Right cardiac atrium (tissue), 5 donors: ENCODE results near the gene STK35. TPM values are rescaled to one million over a fixed set of nuclear protein-coding genes. Genes with fewer than 3 reads are reported as not detected.

ENCODE experiments used
- ATAC-seq, 2 donors: fragments of 200-7000 bp; cut with Tn5 transposase; one replicate each; pipeline versions ENCODE4 v1.8.0 to v1.9.1; 2020; ENCODE audit warnings: moderate library complexity in 2 of 2, mild to moderate bottlenecking in 1 of 2
- DNase-seq, 3 donors: peaks; one replicate each; pipeline ENCODE4 v3.0.0-alpha.2; 2020
- H3K27ac ChIP-seq: one replicate; pipeline ENCODE4 v1.5.1; 2013; ENCODE audit warnings: mild to moderate bottlenecking, low read length, control low read depth, moderate library complexity
- H3K27me3 ChIP-seq: one replicate; pipeline ENCODE4 v1.6.1; 2013; ENCODE audit not compliant: control insufficient read depth, insufficient read depth
- H3K4me1 ChIP-seq: one replicate; pipeline ENCODE4 v1.6.1; 2013; ENCODE audit warnings: low read length; ENCODE audit not compliant: control insufficient read depth, insufficient read depth
- H3K4me3 ChIP-seq: one replicate; pipeline ENCODE4 v1.5.1; 2013; ENCODE audit warnings: low read length, control low read depth
- H3K9me3 ChIP-seq: one replicate; pipeline ENCODE4 v1.6.1; 2013; ENCODE audit warnings: low read length; ENCODE audit not compliant: control insufficient read depth
- WGBS: extraction: QIAGEN DNeasy Blood & Tissue Kit; methylation state at CpG from one replicate; pipeline ENCODE4 v1.1.7; 2013; 5-methylcytosine and 5-hydroxymethylcytosine counted together
- intact Hi-C, 4 donors: fragments of 100-400 bp; cut with DNase I; formaldehyde crosslinking; loops; one replicate each; pipeline versions ENCODE4 v1.11.0 to v1.14.0; 2022 to 2023
- polyA plus RNA-seq: library from polyadenylated mRNA; stranded (reverse); fragments of 200-250 nt; gene quantifications from one replicate; pipeline ENCODE4 v1.2.3, GENCODE V29; 2013
- total RNA-seq, 4 donors: library from RNA; stranded (reverse); fragmentation: NEBNext Ultra II Directional; extraction: Animal tissue kit (Norgen Biotek cat#: 25700); gene quantifications; one replicate each; pipeline ENCODE4 v1.2.1, GENCODE V29; 2021
- donor health status: healthy with polysubstance abuse.
- donor health status: DM: no; HTN: yes; CAD: no.
- donor health status: DM: no; HTN: no; CAD: no.
- donor health status: DM: no; HTN: yes; CAD: no; lungs with severe emphysema.
- donor health status: DM: yes; HTN: yes; CAD: no.

The STK35 gene
- total and polyA plus RNA-seq, 5 donors, result 7.8 to 16.5 (median 11.0) TPM

DNA sequence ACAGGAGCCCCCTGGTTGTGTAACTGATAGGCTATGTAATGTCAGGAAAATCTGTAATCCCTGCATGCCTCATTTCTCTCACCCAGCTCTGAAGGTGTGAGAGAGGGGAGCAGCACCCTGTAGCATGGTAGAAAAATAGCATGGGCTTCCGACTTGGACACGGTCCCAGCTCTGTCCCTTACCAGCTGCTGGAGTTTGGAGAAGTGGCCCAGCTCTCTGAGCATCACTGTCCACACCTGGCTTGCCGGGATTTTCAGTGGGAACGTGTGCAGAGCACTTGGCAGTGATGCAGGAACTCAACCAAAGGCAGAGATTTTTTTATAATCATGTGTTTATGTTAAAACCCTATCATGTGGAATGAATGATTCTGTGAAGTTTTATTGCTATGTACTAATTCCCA is 34.6 kb downstream of the STK35 start:
- intact Hi-C loops, result no loop called here
- Histone ChIP-seq H3K9me3 (no peaks in the 10 kb centered on the region), H3K4me1 (peaks cover 36% of the 10 kb centered on the region), H3K4me3 (no peak overlapping the region), H3K27ac (no peak overlapping the region), H3K27me3 (no peaks in the 10 kb centered on the region)
- ATAC-seq (no peak), DNase-seq (no peak)
- WGBS, result 53% methylated on average over 4 of the region's 4 CpGs

DNA sequence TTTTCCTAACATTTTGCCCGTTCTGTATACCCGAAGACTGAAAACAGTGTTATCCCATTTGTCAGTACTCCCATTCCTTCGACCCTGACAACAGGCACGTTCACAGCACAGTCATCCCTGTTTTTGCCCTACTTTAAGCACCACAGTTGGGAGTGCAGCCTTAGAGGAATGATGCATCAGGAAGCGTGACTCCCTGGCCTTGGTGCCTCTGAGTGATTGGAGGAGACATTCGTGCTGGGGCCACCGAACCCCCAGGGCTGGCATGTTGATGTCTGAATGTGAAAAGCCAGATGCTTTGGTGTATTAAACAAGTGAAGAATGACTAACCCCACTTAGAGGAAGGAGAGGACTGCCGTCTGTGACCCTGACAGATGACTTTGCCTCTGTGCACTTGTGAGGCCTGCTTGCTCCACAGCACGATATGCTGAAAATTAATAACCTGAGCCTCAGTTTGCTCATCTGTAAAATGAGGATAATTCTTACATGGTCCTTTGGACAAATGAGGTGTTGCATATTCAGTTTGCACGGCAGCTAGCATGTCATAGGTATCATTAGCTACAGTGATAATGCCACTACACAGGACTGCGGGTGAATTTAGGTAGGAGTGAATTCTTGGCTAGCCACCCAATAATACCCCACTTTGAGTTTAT is 36.0 kb downstream of the STK35 start:
- Histone ChIP-seq H3K4me3 (no peak overlapping the region), H3K27ac (peak overlapping the region; percentile 30), H3K9me3 (no peaks in the 10 kb centered on the region), H3K27me3 (no peaks in the 10 kb centered on the region), H3K4me1 (peaks cover 40% of the 10 kb centered on the region)
- WGBS, result 90% methylated on average over 11 of the region's 11 CpGs
- intact Hi-C loops, result no loop called here
- no peak for DNase-seq
- ATAC-seq, result no peak

DNA sequence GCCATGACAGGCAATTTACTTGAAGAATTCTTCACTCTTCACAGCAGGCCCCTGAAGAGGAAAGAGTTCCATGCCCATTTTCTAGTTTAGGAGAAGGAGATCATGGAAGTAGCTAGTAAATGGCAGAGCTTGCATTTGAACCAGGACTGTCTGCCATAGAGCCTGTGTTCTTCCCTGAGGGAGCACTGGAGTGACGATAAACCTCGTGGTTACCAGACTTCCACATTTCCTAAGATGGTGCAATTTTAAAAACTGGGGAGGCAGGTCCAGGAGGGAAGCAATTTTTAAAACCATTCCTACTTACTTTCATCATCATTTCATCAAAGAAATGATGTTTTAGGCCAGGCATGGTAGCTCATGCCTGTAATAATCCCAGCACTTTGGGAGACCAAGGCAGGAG is 36.8 kb downstream of the STK35 start:
- intact Hi-C loops, result no loop called here
- DNase-seq, result no peak
- Histone ChIP-seq H3K9me3 (no peaks in the 10 kb centered on the region), H3K4me3 (no peak overlapping the region), H3K4me1 (peaks cover 34% of the 10 kb centered on the region), H3K27me3 (no peaks in the 10 kb centered on the region), H3K27ac (no peak overlapping the region)
- 73% methylated on average over 2 of the region's 2 CpGs for WGBS
- ATAC-seq, result no peak

DNA sequence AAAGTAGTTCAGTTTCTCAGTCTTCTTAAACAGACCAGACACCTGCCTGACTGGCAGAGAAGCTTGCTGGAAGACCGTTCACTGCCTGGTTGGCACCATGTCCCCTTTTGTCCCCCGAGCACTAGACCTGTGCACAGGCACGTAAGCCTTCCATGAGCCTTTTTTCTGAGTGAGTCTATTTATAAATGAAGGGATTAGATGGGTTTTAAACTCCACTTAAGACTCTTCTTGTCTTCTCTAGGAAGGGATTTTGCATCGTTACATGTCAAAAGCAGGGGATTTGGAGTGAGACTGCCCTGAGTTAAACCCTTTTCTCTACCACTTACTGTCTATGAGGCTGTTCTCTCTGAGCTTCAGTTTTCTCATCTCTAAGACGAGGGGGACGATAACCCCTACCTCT is 37.6 kb downstream of the STK35 start:
- DNase-seq (no peak), ATAC-seq (no peak)
- intact Hi-C loops, result no loop called here
- H3K4me3 ChIP-seq, result no peak overlapping the region
- no peaks in the 10 kb centered on the region for H3K9me3 ChIP-seq
- peaks cover 34% of the 10 kb centered on the region for H3K4me1 ChIP-seq
- no peaks in the 10 kb centered on the region for H3K27me3 ChIP-seq
- 80% methylated on average over 6 of the region's 6 CpGs for WGBS
- peak overlapping the region; percentile 12 for H3K27ac ChIP-seq

DNA sequence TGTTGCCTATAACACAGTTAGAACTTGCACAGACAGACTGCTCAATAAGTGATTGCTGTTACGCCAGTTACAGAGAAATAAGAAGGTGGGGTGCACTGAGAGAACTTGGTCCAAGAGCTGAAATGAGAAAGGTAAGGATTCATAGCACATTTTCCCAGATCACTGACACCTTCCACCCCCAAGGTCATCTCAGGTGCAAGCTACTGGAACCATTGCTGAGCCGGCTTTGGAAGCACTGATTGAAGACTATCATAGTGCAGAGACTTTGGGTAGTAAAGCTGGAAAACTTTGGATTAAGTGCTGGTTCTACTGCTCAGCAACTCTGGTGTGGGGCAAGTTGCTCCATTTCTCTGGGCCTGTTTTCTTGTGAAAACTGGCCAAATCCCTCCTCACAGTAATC is 38.1 kb downstream of the STK35 start:
- Histone ChIP-seq H3K4me1 (peaks cover 34% of the 10 kb centered on the region), H3K4me3 (no peak overlapping the region), H3K27ac (peak overlapping the region; percentile 91), H3K27me3 (no peaks in the 10 kb centered on the region), H3K9me3 (no peaks in the 10 kb centered on the region)
- WGBS, result 85% methylated on average over 2 of the region's 2 CpGs
- no peak for DNase-seq
- intact Hi-C loops, result no loop called here
- no peak for ATAC-seq

DNA sequence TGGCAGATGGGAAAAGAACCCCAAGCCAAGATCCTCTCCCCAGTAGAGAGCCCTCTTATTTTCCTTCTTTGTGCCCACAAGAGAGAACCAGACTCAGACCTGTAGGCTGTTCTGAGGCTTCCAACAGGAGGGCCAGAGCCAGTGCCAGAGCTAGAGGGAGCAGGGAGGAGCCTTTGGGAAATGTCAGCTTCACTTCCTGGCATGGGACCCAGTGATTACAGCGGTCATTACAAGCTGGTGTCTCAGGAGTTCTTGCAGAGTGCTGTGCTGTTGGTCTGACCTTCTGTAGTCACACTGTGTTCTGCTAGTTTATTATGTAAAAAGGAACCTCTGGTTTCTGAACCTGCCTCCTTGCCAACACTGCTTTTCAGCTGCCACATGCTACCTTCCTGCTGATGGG is 38.9 kb downstream of the STK35 start:
- Histone ChIP-seq H3K27me3 (no peaks in the 10 kb centered on the region), H3K4me3 (no peak overlapping the region), H3K4me1 (peaks cover 34% of the 10 kb centered on the region), H3K27ac (peak overlapping the region; percentile 95), H3K9me3 (no peaks in the 10 kb centered on the region)
- DNase-seq (peak; percentile 78 to 87 (median 84)), ATAC-seq (peak; percentile 90 to 92)
- intact Hi-C loops, result no loop called here
- WGBS, result 13% methylated on average over 1 of the region's 1 CpG

DNA sequence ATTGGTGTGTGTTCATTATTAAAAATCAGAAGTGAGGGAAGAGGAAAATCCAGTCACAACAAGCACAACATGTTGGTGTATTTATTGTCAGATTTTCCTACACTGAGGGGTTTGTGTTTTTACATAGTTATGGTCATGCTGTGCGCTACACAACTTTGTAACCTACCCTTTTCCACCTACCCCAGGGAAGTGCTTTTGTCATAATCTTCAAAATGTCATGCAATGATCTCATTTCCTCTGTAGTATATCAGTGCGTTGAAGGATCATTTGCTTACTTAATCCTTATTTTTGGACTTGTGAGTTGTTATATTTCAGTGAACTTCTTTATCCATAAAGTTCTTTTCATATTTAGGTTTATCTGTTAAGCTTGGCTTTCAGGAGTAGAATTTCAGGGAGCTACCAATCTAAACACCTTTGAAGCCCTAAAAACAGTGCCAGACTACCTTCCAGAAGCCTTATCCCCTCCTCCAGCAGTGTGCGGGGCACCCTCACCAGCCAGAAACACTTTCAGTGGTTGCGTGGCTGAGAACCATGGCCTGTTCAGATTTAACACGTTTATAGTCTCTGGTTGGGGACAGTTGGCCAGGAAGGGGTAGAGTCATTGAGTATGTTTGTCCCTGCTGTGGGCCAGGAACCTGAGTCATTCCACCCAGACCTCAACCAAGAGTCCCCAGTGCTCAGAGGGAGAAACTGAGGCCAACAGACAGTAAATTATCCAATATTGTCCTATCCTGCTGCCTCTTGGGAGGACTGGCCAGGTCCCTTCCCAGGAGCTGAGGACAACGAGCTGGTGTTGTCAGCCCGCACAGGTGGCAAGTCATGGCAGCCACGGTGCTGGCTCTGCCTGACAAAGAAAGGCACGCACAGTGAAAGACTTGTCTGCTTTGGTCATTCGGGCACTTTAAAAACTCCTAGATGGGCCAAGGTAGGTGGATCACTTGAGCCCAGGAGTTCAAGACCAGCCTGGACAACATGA is 40.3 kb downstream of the STK35 start:
- 85% methylated on average over 10 of the region's 10 CpGs for WGBS
- Histone ChIP-seq H3K27ac (peak overlapping the region; percentile 70), H3K27me3 (no peaks in the 10 kb centered on the region), H3K4me1 (peaks cover 31% of the 10 kb centered on the region), H3K9me3 (no peaks in the 10 kb centered on the region), H3K4me3 (no peak overlapping the region)
- DNase-seq, result peak in 1 of 3 donors; percentile 49
- ATAC-seq, result no peak
- intact Hi-C loops, result no loop called here

DNA sequence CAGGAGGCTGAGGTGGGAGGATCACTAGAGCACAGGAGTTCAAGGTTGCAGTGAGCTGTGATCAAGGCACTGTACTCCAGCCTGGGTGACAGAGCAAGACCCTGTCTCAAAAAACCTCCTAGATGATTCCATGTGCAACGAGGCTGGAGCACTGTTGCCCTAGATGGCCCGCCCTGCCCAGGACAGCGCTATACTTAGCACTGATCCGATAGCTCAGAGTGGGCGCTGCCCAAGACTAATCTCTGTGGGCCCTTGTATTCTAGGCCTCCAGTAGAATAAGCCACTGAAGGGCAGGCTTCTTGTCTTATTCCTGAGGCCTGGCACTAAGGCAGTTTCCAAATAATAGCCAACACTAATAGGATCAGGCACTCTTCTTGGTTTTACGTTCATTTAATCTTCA is 41.0 kb downstream of the STK35 start:
- ATAC-seq (peak; percentile 31 to 33), DNase-seq (no peak)
- Histone ChIP-seq H3K27me3 (no peaks in the 10 kb centered on the region), H3K27ac (peak overlapping the region; percentile 82), H3K4me3 (no peak overlapping the region), H3K9me3 (no peaks in the 10 kb centered on the region), H3K4me1 (peaks cover 26% of the 10 kb centered on the region)
- intact Hi-C loops, result no loop called here
- WGBS, result 65% methylated on average over 6 of the region's 6 CpGs

DNA sequence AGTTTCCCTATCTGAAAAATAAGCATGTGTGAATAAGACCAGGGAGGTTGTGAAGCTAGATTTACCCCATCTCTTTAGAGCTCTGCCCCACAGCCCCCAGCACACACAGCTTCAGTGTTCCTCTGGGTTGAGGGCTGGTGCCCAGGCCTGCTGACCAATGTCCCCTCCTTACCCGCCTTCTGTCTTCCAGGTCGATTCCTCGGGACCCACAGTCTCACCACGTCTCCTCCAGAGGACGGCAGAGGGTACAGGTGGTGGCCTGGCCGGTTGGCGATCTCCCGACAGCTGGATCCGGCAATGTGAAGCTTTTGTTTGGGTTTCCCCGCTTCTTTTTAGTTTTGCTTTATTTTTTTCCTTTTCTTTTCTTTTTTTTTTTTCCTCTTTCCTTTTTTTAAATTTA is 42.0 kb downstream of the STK35 start:
- H3K27ac ChIP-seq, result no peak overlapping the region
- peaks cover 23% of the 10 kb centered on the region for H3K4me1 ChIP-seq
- no peak for ATAC-seq
- no peaks in the 10 kb centered on the region for H3K27me3 ChIP-seq
- DNase-seq, result no peak
- H3K4me3 ChIP-seq, result no peak overlapping the region
- intact Hi-C loops, result no loop called here
- 95% methylated on average over 10 of the region's 10 CpGs for WGBS
- H3K9me3 ChIP-seq, result no peaks in the 10 kb centered on the region

DNA sequence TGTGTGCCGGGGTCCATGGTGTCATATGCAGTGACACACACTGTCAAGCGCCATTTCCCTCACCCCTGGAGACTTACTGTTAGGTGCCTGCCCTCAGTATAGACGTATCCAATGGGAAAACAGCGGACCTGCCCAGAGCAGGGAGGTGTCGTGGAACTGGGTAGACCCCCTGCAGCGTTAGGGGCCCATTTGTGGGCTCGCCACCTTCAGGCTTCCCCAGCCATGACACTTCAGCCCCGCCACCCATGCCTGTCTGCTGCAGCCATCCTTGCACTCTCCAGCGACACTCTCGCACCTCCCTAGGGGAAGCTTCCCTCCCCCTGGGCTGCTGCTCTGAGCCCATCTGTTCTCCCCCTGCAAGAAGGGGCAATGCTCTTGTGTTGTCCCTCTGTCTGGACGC is 43.2 kb downstream of the STK35 start:
- H3K9me3 ChIP-seq, result no peaks in the 10 kb centered on the region
- no peaks in the 10 kb centered on the region for H3K27me3 ChIP-seq
- DNase-seq (no peak), ATAC-seq (no peak)
- no peak overlapping the region for H3K27ac ChIP-seq
- peaks cover 18% of the 10 kb centered on the region for H3K4me1 ChIP-seq
- intact Hi-C loops, result no loop called here
- no peak overlapping the region for H3K4me3 ChIP-seq
- 91% methylated on average over 11 of the region's 11 CpGs for WGBS

DNA sequence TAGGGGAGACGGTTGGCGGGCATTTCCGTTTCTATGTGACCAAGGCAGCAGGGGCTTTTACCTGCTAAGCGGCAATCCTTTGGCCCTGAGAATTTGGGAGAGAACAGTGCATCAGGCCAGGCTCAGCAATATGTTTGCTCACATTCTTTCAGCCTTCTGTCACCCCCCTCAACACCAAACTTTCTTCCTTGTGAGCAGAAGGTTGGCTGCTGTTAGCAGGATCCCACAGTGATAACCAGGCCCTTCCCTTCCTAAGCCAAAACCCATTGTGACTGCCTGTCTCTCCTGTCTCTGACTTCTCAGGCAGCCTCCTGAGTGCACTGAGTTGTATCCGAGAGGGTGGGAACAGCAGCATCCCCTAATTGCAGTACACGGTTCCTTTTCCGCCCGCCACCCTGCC is 43.7 kb downstream of the STK35 start:
- Histone ChIP-seq H3K4me1 (peaks cover 13% of the 10 kb centered on the region), H3K9me3 (no peaks in the 10 kb centered on the region), H3K27me3 (no peaks in the 10 kb centered on the region), H3K27ac (no peak overlapping the region), H3K4me3 (no peak overlapping the region)
- DNase-seq (no peak), ATAC-seq (no peak)
- intact Hi-C loops, result no loop called here
- WGBS, result 91% methylated on average over 8 of the region's 8 CpGs
